H9 (cell line): ENCODE measurements around the gene PNMA6F. TPM values are rescaled to one million over a fixed set of nuclear protein-coding genes. Genes with fewer than 3 reads are reported as not detected.

Experiments used
- DNase-seq: peaks from one replicate; pipeline ENCODE4 v3.0.0-alpha.2; 2017
- H2AFZ ChIP-seq: one replicate; pipeline ENCODE4 v1.6.1; 2013; ENCODE audit warnings: mild to moderate bottlenecking, low read length, control low read depth, moderate library complexity
- H2AK5ac ChIP-seq: 2 replicates; pipeline ENCODE4 v1.6.1; 2013; ENCODE audit warnings: low read length, control low read depth, mixed read lengths; ENCODE audit not compliant: insufficient read length
- H2BK120ac ChIP-seq: one replicate; pipeline ENCODE4 v1.6.1; 2013; ENCODE audit warnings: low read depth, mild to moderate bottlenecking, low read length, control low read depth, inconsistent platforms; ENCODE audit not compliant: poor library complexity, severe bottlenecking
- H2BK12ac ChIP-seq: 2 replicates; pipeline ENCODE4 v1.6.1; 2013; ENCODE audit warnings: low read length, control low read depth, mixed read lengths, low read depth; ENCODE audit not compliant: insufficient read length
- H2BK15ac ChIP-seq: 2 replicates; pipeline ENCODE4 v1.6.1; 2013; ENCODE audit warnings: low read depth, low read length, control low read depth
- H2BK20ac ChIP-seq: one replicate; pipeline ENCODE4 v1.6.1; 2013; ENCODE audit warnings: low read depth, mild to moderate bottlenecking, low read length, control low read depth, inconsistent platforms; ENCODE audit not compliant: poor library complexity, severe bottlenecking
- H2BK5ac ChIP-seq: 2 replicates; pipeline ENCODE4 v1.6.1; 2013; ENCODE audit warnings: low read length, control low read depth, mixed read lengths; ENCODE audit not compliant: insufficient read length
- H3K14ac ChIP-seq: 2 replicates; pipeline ENCODE4 v1.6.1; 2013; ENCODE audit warnings: low read length, control low read depth; ENCODE audit not compliant: insufficient read depth
- H3K18ac ChIP-seq: 2 replicates; pipeline ENCODE4 v1.6.1; 2013; ENCODE audit warnings: low read depth, mild to moderate bottlenecking, mixed read lengths, low read length, control low read depth; ENCODE audit not compliant: insufficient read length
- H3K23ac ChIP-seq: 2 replicates; pipeline ENCODE4 v1.6.1; 2013; ENCODE audit warnings: low read length, control low read depth, mixed read lengths, low read depth; ENCODE audit not compliant: insufficient read length
- H3K23me2 ChIP-seq: 2 replicates; pipeline ENCODE4 v1.6.1; 2013; ENCODE audit warnings: low read depth, mild to moderate bottlenecking, mixed read lengths, low read length, control low read depth; ENCODE audit not compliant: insufficient read length, poor library complexity, severe bottlenecking
- H3K27ac ChIP-seq: 2 replicates; pipeline ENCODE4 v1.5.1; 2013; ENCODE audit warnings: low read length, control low read depth, mixed read lengths, low read depth; ENCODE audit not compliant: insufficient read length
- H3K27me3 ChIP-seq: 2 replicates; pipeline ENCODE4 v1.6.1; 2013; ENCODE audit warnings: low read length, control low read depth, inconsistent platforms; ENCODE audit not compliant: insufficient read depth
- H3K4ac ChIP-seq: 2 replicates; pipeline ENCODE4 v1.6.1; 2013; ENCODE audit warnings: low read depth, mild to moderate bottlenecking, control low read depth, inconsistent platforms, low read length, moderate library complexity
- H3K4me1 ChIP-seq: 2 replicates; pipeline ENCODE4 v1.6.1; 2013; ENCODE audit warnings: low read length, control low read depth, inconsistent platforms; ENCODE audit not compliant: insufficient read depth
- H3K4me2 ChIP-seq: 2 replicates; pipeline ENCODE4 v1.6.1; 2013; ENCODE audit warnings: low read length, control low read depth, mixed read lengths; ENCODE audit not compliant: insufficient read length, insufficient read depth
- H3K56ac ChIP-seq: 2 replicates; pipeline ENCODE4 v1.6.1; 2013; ENCODE audit warnings: low read depth, mild to moderate bottlenecking, mixed read lengths, low read length, control low read depth; ENCODE audit not compliant: insufficient read length
- H3K79me1 ChIP-seq: 2 replicates; pipeline ENCODE4 v1.6.1; 2013; ENCODE audit warnings: low read depth, mild to moderate bottlenecking, moderate library complexity, low read length, control low read depth, inconsistent platforms; ENCODE audit not compliant: insufficient read depth, poor library complexity, severe bottlenecking
- H3K79me2 ChIP-seq: 2 replicates; pipeline ENCODE4 v1.6.1; 2013; ENCODE audit warnings: low read length, control low read depth, inconsistent platforms; ENCODE audit not compliant: insufficient read depth
- H3K9ac ChIP-seq: 2 replicates; pipeline ENCODE4 v1.6.1; 2013; ENCODE audit warnings: low read length, control low read depth, mixed read lengths; ENCODE audit not compliant: insufficient read length; ENCODE audit errors: extremely low read depth
- H3K9me3 ChIP-seq: one replicate; pipeline ENCODE4 v1.6.1; 2013; ENCODE audit warnings: low read depth, low read length, inconsistent platforms; ENCODE audit not compliant: control insufficient read depth
- H3T11ph ChIP-seq: one replicate; pipeline ENCODE4 v1.6.1; 2013; ENCODE audit warnings: mild to moderate bottlenecking, low read length, control low read depth, inconsistent platforms
- H4K20me1 ChIP-seq: one replicate; pipeline ENCODE4 v1.6.1; 2013; ENCODE audit not compliant: control insufficient read depth, insufficient read length, insufficient read depth
- H4K5ac ChIP-seq: 2 replicates; pipeline ENCODE4 v1.6.1; 2013; ENCODE audit warnings: low read depth, mild to moderate bottlenecking, mixed read lengths, low read length, control low read depth; ENCODE audit not compliant: insufficient read length
- H4K8ac ChIP-seq: replicated peaks from 2 replicates; pipeline ENCODE4 v1.6.1; 2013; ENCODE audit warnings: low read length, control low read depth, mixed read lengths, low read depth; ENCODE audit not compliant: insufficient read length
- H4K91ac ChIP-seq: 2 replicates; pipeline ENCODE4 v1.6.1; 2013; ENCODE audit warnings: low read depth, mild to moderate bottlenecking, moderate library complexity, mixed read lengths, low read length, control low read depth; ENCODE audit not compliant: insufficient read length
- H3K27ac Mint-ChIP-seq, 3 experiments: 2 replicates in 2 of 3; 3 replicates in 1 of 3; pipeline ENCODE4 v1.8.0; 2020 to 2021; ENCODE audit warnings: mixed read lengths in 3 of 3, mild to moderate bottlenecking in 1 of 3, moderate library complexity in 1 of 3
- H3K27me3 Mint-ChIP-seq: 2 replicates; pipeline ENCODE4 v1.8.0; 2021; ENCODE audit warnings: low read depth, mild to moderate bottlenecking, moderate library complexity, mixed read lengths
- H3K36me3 Mint-ChIP-seq, 3 experiments: 2 replicates in 2 of 3; 3 replicates in 1 of 3; pipeline ENCODE4 v1.8.0; 2020 to 2021; ENCODE audit warnings: low read depth in 3 of 3, mixed read lengths in 3 of 3; ENCODE audit not compliant: insufficient read depth in 1 of 3
- H3K4me1 Mint-ChIP-seq, 2 experiments: 2 replicates each; pipeline ENCODE4 v1.8.0; 2020; ENCODE audit warnings: mixed read lengths in 2 of 2
- H3K4me3 Mint-ChIP-seq, 2 experiments: 2 replicates in 1 of 2; 3 replicates in 1 of 2; pipeline ENCODE4 v1.8.0; 2020 to 2021; ENCODE audit warnings: mild to moderate bottlenecking in 2 of 2, mixed read lengths in 2 of 2, moderate library complexity in 1 of 2
- H3K9me3 Mint-ChIP-seq, 2 experiments: 2 replicates in 1 of 2; 3 replicates in 1 of 2; pipeline ENCODE4 v1.8.0; 2020; ENCODE audit warnings: mild to moderate bottlenecking in 2 of 2, mixed read lengths in 2 of 2, moderate library complexity in 1 of 2
- WGBS: extraction: QIAGEN DNeasy Blood & Tissue Kit; methylation state at CpG from one replicate; pipeline ENCODE4 v1.1.7; 2013; ENCODE audit warnings: missing lambda C conversion rate, low lambda C conversion rate, mixed read lengths; ENCODE audit not compliant: insufficient read length; ENCODE audit errors: extremely low coverage; 5-methylcytosine and 5-hydroxymethylcytosine counted together
- total RNA-seq: library from RNA; stranded (reverse); gene quantifications from 2 replicates; pipeline ENCODE4 v1.2.1, GENCODE V29; 2021
- TF ChIP-seq, protein P1 (sequence below): fragments of 200-600 bp; sonication (generic); conservative IDR thresholded peaks from 3 replicates; pipeline ENCODE4 v1.8.0; 2021; ENCODE audit warnings: antibody characterized with exemption, mild to moderate bottlenecking

Gene PNMA6F
- total RNA-seq, 1 experiment from 2014 or later: not detected

DNA sequence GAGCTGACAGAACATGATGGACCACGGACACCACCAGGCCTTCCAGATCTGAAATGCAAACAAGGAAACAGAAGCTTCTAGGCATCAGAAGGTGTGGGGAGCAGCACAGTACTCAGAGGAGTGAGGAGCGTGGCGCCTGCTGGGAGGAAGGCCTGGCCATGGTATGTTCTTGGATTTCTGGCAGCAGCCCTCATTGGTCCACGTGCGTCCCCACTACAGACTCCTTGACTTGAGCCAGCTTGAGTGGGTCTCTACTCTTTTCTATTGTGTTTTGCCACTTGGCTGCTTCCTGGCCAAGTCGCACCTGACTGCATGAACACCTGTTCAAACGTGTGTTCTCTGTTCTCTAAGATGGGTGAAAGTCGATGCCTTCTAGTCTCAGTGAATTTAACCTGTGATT lies 30.4 kb upstream of the PNMA6F start:
- no peak overlapping the region for H3K56ac ChIP-seq
- peaks cover 22 to 61% (median 41%) of the 10 kb centered on the region in 3 experiments for H3K36me3 Mint-ChIP-seq
- H3K27me3 ChIP-seq: no peaks in the 10 kb centered on the region
- DNase-seq: no peak
- H3K79me2 ChIP-seq: no peaks in the 10 kb centered on the region
- H2AK5ac ChIP-seq: no peak overlapping the region
- no peak overlapping the region for H2BK20ac ChIP-seq
- H3K27me3 Mint-ChIP-seq: peaks cover 3% of the 10 kb centered on the region; the same call in 1 of the 2 replicates
- H3K4me1 Mint-ChIP-seq: peaks cover 6% of the 10 kb centered on the region in 2 experiments; a peak in 2 of 4 replicates
- H2BK12ac ChIP-seq: no peak overlapping the region
- H3K27ac Mint-ChIP-seq: no peak overlapping the region
- no CpG with 5 or more reads among the region's 8 CpGs for WGBS
- H4K5ac ChIP-seq: no peak overlapping the region
- no peak overlapping the region for H4K8ac ChIP-seq
- H2BK5ac ChIP-seq: no peak overlapping the region
- H3K79me1 ChIP-seq: no peaks in the 10 kb centered on the region
- H4K20me1 ChIP-seq: no peaks in the 10 kb centered on the region
- H3K4ac ChIP-seq: no peak overlapping the region
- H2BK120ac ChIP-seq: no peak overlapping the region
- no peak overlapping the region for H2AFZ ChIP-seq
- no peak overlapping the region for H3K23ac ChIP-seq
- no peak overlapping the region for H3T11ph ChIP-seq
- TF ChIP-seq, protein P1, sequence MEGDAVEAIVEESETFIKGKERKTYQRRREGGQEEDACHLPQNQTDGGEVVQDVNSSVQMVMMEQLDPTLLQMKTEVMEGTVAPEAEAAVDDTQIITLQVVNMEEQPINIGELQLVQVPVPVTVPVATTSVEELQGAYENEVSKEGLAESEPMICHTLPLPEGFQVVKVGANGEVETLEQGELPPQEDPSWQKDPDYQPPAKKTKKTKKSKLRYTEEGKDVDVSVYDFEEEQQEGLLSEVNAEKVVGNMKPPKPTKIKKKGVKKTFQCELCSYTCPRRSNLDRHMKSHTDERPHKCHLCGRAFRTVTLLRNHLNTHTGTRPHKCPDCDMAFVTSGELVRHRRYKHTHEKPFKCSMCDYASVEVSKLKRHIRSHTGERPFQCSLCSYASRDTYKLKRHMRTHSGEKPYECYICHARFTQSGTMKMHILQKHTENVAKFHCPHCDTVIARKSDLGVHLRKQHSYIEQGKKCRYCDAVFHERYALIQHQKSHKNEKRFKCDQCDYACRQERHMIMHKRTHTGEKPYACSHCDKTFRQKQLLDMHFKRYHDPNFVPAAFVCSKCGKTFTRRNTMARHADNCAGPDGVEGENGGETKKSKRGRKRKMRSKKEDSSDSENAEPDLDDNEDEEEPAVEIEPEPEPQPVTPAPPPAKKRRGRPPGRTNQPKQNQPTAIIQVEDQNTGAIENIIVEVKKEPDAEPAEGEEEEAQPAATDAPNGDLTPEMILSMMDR: no peak
- no peak overlapping the region for H3K18ac ChIP-seq
- no peaks in the 10 kb centered on the region for H3K23me2 ChIP-seq
- H3K9ac ChIP-seq: no peak overlapping the region
- peaks cover 73 to 87% of the 10 kb centered on the region in 2 experiments for H3K9me3 Mint-ChIP-seq
- H3K4me1 ChIP-seq: no peaks in the 10 kb centered on the region
- H3K27ac ChIP-seq: no peak overlapping the region
- H4K91ac ChIP-seq: no peak overlapping the region
- no peak overlapping the region for H3K4me3 Mint-ChIP-seq
- no peak overlapping the region for H2BK15ac ChIP-seq
- H3K9me3 ChIP-seq: peaks cover 72% of the 10 kb centered on the region
- H3K14ac ChIP-seq: no peak overlapping the region
- H3K4me2 ChIP-seq: no peak overlapping the region
